K562 (cell line): ENCODE results near the gene STIM1. TPM values are rescaled to one million over a fixed set of nuclear protein-coding genes. Genes with fewer than 3 reads are reported as not detected.

Source experiments
- BRF1 ChIP-seq: IDR thresholded peaks from 3 replicates; pipeline ENCODE4 v1.6.1; 2011; ENCODE audit warnings: borderline replicate concordance, mild to moderate bottlenecking; ENCODE audit not compliant: insufficient read length; ENCODE audit errors: extremely low read depth
- EP300 ChIP-seq: IDR thresholded peaks from 2 replicates; pipeline ENCODE4 v1.6.1; 2012; ENCODE audit warnings: low read length, improper control_type of control experiment
- ESRRB ChIP-seq: fragments of 250-450 bp; sonication (Bioruptor Pico); IDR thresholded peaks from 2 replicates; pipeline ENCODE4 v1.5.0; 2020; ENCODE audit warnings: mild to moderate bottlenecking, moderate library complexity, borderline replicate concordance
- HNRNPH1 ChIP-seq: fragments of 200-400 bp; formaldehyde crosslinking; optimal IDR thresholded peaks from 2 replicates; pipeline ENCODE3; 2017; ENCODE audit warnings: low read depth, mild to moderate bottlenecking, low read length, moderate library complexity
- ILF3 ChIP-seq: fragments of 450-650 bp; IDR thresholded peaks from 2 replicates; pipeline ENCODE4 v1.6.1; 2018; ENCODE audit warnings: antibody characterized with exemption, mild to moderate bottlenecking, moderate library complexity, borderline replicate concordance
- MYNN ChIP-seq, 2 experiments: sonication (generic); formaldehyde crosslinking in 1 of 2; IDR thresholded peaks; 2 replicates each; pipeline versions ENCODE4 v1.5.0 to v1.6.1; 2016 to 2020; ENCODE audit warnings: antibody characterized with exemption in 1 of 2, missing genetic modification reagents in 1 of 2
- NBN ChIP-seq: fragments of 450-650 bp; IDR thresholded peaks from 2 replicates; pipeline ENCODE4 v1.6.1; 2016; ENCODE audit warnings: low read depth, mild to moderate bottlenecking
- NFIC ChIP-seq: fragments of 450-650 bp; IDR thresholded peaks from 2 replicates; pipeline ENCODE4 v1.6.1; 2017; ENCODE audit warnings: mild to moderate bottlenecking, inconsistent platforms
- PHB ChIP-seq: fragments of 250-450 bp; sonication (Bioruptor Pico); IDR thresholded peaks from 2 replicates; pipeline ENCODE4 v1.5.0; 2021
- PHB2 ChIP-seq: fragments of 450-650 bp; IDR thresholded peaks from 2 replicates; pipeline ENCODE4 v1.6.1; 2017; ENCODE audit warnings: low read depth
- POU5F1 ChIP-seq: fragments of 150-350 bp; IDR thresholded peaks from 2 replicates; pipeline ENCODE4 v1.6.1; 2014; ENCODE audit warnings: borderline replicate concordance, low read length, low read depth, mild to moderate bottlenecking; ENCODE audit not compliant: partially characterized antibody
- PTRF ChIP-seq: fragments of 450-650 bp; IDR thresholded peaks from 2 replicates; pipeline ENCODE4 v1.6.1; 2016; ENCODE audit warnings: mild to moderate bottlenecking, missing genetic modification characterization, missing compliant biosample characterization
- RBBP5 ChIP-seq: fragments of 200-600 bp; sonication (generic); IDR thresholded peaks from 2 replicates; pipeline ENCODE4 v1.6.1; 2012; ENCODE audit warnings: borderline replicate concordance, mild to moderate bottlenecking, low read length, control low read depth, inconsistent platforms; ENCODE audit not compliant: insufficient read depth, poor library complexity, severe bottlenecking
- SRSF9 ChIP-seq: fragments of 200-400 bp; formaldehyde crosslinking; IDR thresholded peaks from 2 replicates; pipeline ENCODE4 v1.6.1; 2017; ENCODE audit warnings: low read depth, low read length, borderline replicate concordance
- TCF7L2 ChIP-seq: fragments of 150-350 bp; IDR thresholded peaks from 2 replicates; pipeline ENCODE4 v1.6.1; 2016; ENCODE audit warnings: low read depth, mild to moderate bottlenecking, low read length, moderate library complexity
- TEAD1 ChIP-seq, 2 experiments: fragments of 450-650 bp in 1 of 2; sonication (generic) in 1 of 2; formaldehyde crosslinking; IDR thresholded peaks; 2 replicates each; pipeline versions ENCODE4 v1.4.0 to v1.8.0; 2020 to 2022; ENCODE audit warnings: mild to moderate bottlenecking in 2 of 2, missing genetic modification reagents in 1 of 2
- THAP7 ChIP-seq: fragments of 250-450 bp; sonication (Bioruptor Pico); IDR thresholded peaks from 2 replicates; pipeline ENCODE4 v1.5.0; 2021
- ZNF121 ChIP-seq: sonication (generic); formaldehyde crosslinking; conservative IDR thresholded peaks from 2 replicates; pipeline ENCODE4 v1.8.0; 2022; ENCODE audit warnings: missing genetic modification reagents
- polyA plus RNA-seq, 8 experiments: library from polyadenylated mRNA; depleted of rRNA in 4 of 8; stranded (reverse) in 5 of 8; unstranded in 3 of 8; fragments of >200 nt; fragmentation: Nextera tagmentation in 2 of 8; fragmentation: Illumina TruSeq in 1 of 8; extraction: Ambion mirVana in 2 of 8; extraction: Trizol in 1 of 8; gene quantifications; 2 replicates each; pipeline versions ENCODE4 v1.2.1 to v1.2.3, GENCODE V29; 2011 to 2014; ENCODE audit warnings: inconsistent platforms in 1 of 8, missing spikeins in 1 of 8
- total RNA-seq, 7 experiments: library from RNA; depleted of rRNA in 6 of 7; stranded (reverse); fragments of >200 nt in 6 of 7; fragmentation: Illumina TruSeq in 2 of 7; extraction: Trizol in 2 of 7; gene quantifications; 2 replicates each; pipeline versions ENCODE4 v1.2.1 to v1.2.3, GENCODE V29; 2011 to 2021; ENCODE audit warnings: low replicate concordance in 1 of 7
- TF ChIP-seq, protein P1 (sequence below): fragments of 450-650 bp; IDR thresholded peaks from 2 replicates; pipeline ENCODE4 v1.6.1; 2016; ENCODE audit warnings: borderline replicate concordance
- TF ChIP-seq, protein P2 (sequence below), 2 experiments: fragments of 450-650 bp; IDR thresholded peaks; 2 replicates each; pipeline ENCODE4 v1.6.1; 2016
- TF ChIP-seq, protein P3 (sequence below): fragments of 250-450 bp; sonication (Bioruptor Pico); IDR thresholded peaks from 2 replicates; pipeline ENCODE4 v1.9.0; 2021; ENCODE audit warnings: mild to moderate bottlenecking, inconsistent platforms

The STIM1 gene
- total and polyA plus RNA-seq, 9 of the 15 experiments (the other 6 are each of a cell fraction or from before 2014, with no cell fraction given), result 7.7 to 50.5 (median 22.5) TPM

DNA sequence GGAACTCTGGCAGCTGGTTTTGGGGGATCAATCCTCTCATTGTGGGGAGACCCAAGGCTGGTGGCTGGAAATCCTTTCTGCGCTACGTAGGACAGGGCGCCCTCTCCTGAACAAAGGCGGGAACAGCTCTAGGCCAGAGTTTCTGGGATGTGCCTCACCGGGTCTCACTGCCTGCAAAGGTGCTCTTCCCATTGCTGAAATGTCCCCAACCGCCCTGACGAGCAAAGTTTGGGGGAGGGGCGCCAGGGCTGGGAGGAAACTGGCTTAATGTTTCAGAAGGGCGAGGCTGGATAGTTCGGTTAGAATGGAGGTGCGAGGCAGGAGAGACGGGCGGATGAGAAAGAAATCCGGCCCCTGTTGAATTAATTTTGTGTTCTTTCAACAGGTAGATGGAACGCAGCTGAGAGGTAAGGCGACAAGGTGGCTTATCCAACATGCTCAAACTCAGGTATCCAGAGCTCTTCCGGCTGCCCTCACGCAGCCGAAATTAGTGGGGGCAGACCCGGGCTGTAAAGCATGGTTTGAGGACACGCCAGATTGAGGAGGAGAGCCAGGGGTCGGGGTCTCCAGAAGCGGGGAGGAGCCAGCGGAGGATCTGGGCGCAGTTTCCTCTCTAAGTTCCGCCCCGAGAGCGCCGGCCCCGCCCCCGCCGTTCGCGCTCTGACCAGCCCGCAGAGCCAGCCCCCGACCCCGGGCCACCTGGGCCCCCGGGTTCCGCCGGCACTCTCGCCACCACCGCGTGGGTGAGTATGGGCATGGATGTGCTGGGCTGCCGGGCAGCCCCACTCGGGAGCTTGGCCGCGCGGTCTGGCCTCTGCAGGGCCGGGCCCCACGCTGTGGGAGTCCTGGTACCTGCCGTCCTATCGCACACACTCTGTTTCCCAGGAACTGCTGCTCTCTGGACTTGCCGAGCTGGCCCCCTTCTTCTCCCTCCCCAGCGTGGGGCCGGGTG is 47.3 kb upstream of the STIM1 start, which contains the start of gene PGAP2 (continued):
- TF ChIP-seq, protein P1, sequence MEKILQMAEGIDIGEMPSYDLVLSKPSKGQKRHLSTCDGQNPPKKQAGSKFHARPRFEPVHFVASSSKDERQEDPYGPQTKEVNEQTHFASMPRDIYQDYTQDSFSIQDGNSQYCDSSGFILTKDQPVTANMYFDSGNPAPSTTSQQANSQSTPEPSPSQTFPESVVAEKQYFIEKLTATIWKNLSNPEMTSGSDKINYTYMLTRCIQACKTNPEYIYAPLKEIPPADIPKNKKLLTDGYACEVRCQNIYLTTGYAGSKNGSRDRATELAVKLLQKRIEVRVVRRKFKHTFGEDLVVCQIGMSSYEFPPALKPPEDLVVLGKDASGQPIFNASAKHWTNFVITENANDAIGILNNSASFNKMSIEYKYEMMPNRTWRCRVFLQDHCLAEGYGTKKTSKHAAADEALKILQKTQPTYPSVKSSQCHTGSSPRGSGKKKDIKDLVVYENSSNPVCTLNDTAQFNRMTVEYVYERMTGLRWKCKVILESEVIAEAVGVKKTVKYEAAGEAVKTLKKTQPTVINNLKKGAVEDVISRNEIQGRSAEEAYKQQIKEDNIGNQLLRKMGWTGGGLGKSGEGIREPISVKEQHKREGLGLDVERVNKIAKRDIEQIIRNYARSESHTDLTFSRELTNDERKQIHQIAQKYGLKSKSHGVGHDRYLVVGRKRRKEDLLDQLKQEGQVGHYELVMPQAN, result peak; percentile 17; the same call in 1 of the 2 replicates
- no peak for TF ChIP-seq POU5F1
- TF ChIP-seq THAP7 (CRISPR knock-in tag), result no peak
- no peak for TF ChIP-seq PHB (CRISPR knock-in tag)
- peak; percentile 38; the same call in 1 of the 2 replicates for TF ChIP-seq EP300
- no peak for TF ChIP-seq PHB2
- TF ChIP-seq, protein P2, sequence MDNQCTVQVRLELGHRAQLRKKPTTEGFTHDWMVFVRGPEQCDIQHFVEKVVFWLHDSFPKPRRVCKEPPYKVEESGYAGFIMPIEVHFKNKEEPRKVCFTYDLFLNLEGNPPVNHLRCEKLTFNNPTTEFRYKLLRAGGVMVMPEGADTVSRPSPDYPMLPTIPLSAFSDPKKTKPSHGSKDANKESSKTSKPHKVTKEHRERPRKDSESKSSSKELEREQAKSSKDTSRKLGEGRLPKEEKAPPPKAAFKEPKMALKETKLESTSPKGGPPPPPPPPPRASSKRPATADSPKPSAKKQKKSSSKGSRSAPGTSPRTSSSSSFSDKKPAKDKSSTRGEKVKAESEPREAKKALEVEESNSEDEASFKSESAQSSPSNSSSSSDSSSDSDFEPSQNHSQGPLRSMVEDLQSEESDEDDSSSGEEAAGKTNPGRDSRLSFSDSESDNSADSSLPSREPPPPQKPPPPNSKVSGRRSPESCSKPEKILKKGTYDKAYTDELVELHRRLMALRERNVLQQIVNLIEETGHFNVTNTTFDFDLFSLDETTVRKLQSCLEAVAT (IDR thresholded peaks at IDR 0.05), result 0 out of 4 replicates have a peak, but pooled peaks of 1 of the 2 experiments have one; percentile 19
- TF ChIP-seq ESRRB (CRISPR knock-in tag), result no peak
- TF ChIP-seq PTRF (tag), result no peak
- TF ChIP-seq TCF7L2, result no peak
- no peak for TF ChIP-seq ILF3
- TF ChIP-seq SRSF9, result no peak
- peak; percentile 26 for TF ChIP-seq RBBP5
- no peak for TF ChIP-seq HNRNPH1
- TF ChIP-seq NFIC, result no peak; the same call in 1 of the 2 replicates
- no peak for TF ChIP-seq BRF1
- peak in 1 of 2 experiments; percentile 67; a peak in 2 of 4 replicates for TF ChIP-seq TEAD1 (CRISPR knock-in tag; IDR thresholded peaks at IDR 0.05)
- TF ChIP-seq, protein P3, sequence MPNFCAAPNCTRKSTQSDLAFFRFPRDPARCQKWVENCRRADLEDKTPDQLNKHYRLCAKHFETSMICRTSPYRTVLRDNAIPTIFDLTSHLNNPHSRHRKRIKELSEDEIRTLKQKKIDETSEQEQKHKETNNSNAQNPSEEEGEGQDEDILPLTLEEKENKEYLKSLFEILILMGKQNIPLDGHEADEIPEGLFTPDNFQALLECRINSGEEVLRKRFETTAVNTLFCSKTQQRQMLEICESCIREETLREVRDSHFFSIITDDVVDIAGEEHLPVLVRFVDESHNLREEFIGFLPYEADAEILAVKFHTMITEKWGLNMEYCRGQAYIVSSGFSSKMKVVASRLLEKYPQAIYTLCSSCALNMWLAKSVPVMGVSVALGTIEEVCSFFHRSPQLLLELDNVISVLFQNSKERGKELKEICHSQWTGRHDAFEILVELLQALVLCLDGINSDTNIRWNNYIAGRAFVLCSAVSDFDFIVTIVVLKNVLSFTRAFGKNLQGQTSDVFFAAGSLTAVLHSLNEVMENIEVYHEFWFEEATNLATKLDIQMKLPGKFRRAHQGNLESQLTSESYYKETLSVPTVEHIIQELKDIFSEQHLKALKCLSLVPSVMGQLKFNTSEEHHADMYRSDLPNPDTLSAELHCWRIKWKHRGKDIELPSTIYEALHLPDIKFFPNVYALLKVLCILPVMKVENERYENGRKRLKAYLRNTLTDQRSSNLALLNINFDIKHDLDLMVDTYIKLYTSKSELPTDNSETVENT, result no peak
- no peak for TF ChIP-seq ZNF121 (CRISPR knock-in tag)
- 0 out of 2 replicates have a peak, but pooled peaks have one; percentile 41 for TF ChIP-seq NBN
- no peak for TF ChIP-seq MYNN (IDR thresholded peaks at IDR 0.05)
- no peak for TF ChIP-seq MYNN (CRISPR knock-in tag; IDR thresholded peaks at IDR 0.05)
